SU-DHL-6 (cell line): Measurements from ENCODE around the gene MOV10L1.

ENCODE experiments used
- CTCF ChIP-seq: fragments of 200-600 bp; sonication (generic); IDR thresholded peaks from one replicate; pipeline ENCODE4 v1.5.1; 2017; ENCODE audit warnings: antibody characterized with exemption, mild to moderate bottlenecking, low read length, moderate library complexity; ENCODE audit not compliant: insufficient read depth, poor library complexity, severe bottlenecking
- EZH2phosphoT487 ChIP-seq: fragments of 200-600 bp; sonication (generic), shearing (Covaris generic); conservative IDR thresholded peaks from 2 replicates; pipeline ENCODE4 v1.6.1; 2018; ENCODE audit warnings: mild to moderate bottlenecking, antibody characterized with exemption, low read length, moderate library complexity, mixed read lengths

- TF ChIP-seq CTCF, result no peak
- no peak for TF ChIP-seq EZH2phosphoT487
Observed at GRCh38 chr22:50081426-50082196, 8.2 kb upstream of the MOV10L1 start.
